HEK293T (cell line): ENCODE measurements around the gene NINJ2.
A peak's percentile ranks its signal among the peaks of the same experiment; 100 is the strongest.
"Not testable (repeated sequence)": the region's sequence is repeated elsewhere in the genome, so short reads cannot be mapped to it uniquely, and the experiment has no call there.

ENCODE experiments used
- CTCF ChIA-PET: fragments of 350-600 bp; formaldehyde crosslinking; extraction: SDS; loops from one replicate; lab custom pipeline; 2021; ENCODE audit warnings: antibody characterized with exemption, inconsistent platforms; lab: Yijun Ruan, JAX
- POLR2A ChIA-PET: fragments of 350-600 bp; formaldehyde crosslinking; extraction: SDS; loops from one replicate; lab custom pipeline; 2020; ENCODE audit warnings: antibody characterized with exemption, inconsistent platforms; lab: Yijun Ruan, JAX
- DNase-seq: peaks from one replicate; pipeline ENCODE4 v3.0.0; 2012; ENCODE audit warnings: mixed read lengths; ENCODE audit errors: extremely low spot score
- ARNT ChIP-seq: fragments of 450-650 bp; IDR thresholded peaks from 2 replicates; pipeline ENCODE4 v1.6.1; 2017; ENCODE audit warnings: mild to moderate bottlenecking
- BHLHE40 ChIP-seq: fragments of 450-650 bp; IDR thresholded peaks from 2 replicates; pipeline ENCODE4 v1.6.1; 2016; ENCODE audit warnings: mild to moderate bottlenecking, moderate library complexity, borderline replicate concordance
- CTBP1 ChIP-seq: fragments of 450-650 bp; IDR thresholded peaks from 2 replicates; pipeline ENCODE4 v1.6.1; 2016; ENCODE audit warnings: borderline replicate concordance
- ELF4 ChIP-seq: fragments of 450-650 bp; IDR thresholded peaks from 2 replicates; pipeline ENCODE4 v1.6.1; 2017; ENCODE audit warnings: antibody characterized with exemption
- FOXA1 ChIP-seq: fragments of 450-650 bp; IDR thresholded peaks from 2 replicates; pipeline ENCODE4 v1.6.1; 2016; ENCODE audit warnings: mild to moderate bottlenecking
- FOXK2 ChIP-seq: fragments of 450-650 bp; IDR thresholded peaks from 2 replicates; pipeline ENCODE4 v1.6.1; 2016; ENCODE audit warnings: mild to moderate bottlenecking
- FOXM1 ChIP-seq: fragments of 450-650 bp; IDR thresholded peaks from 2 replicates; pipeline ENCODE4 v1.6.1; 2017; ENCODE audit warnings: mild to moderate bottlenecking, borderline replicate concordance
- L3MBTL2 ChIP-seq: fragments of 450-650 bp; conservative IDR thresholded peaks from 2 replicates; pipeline ENCODE4 v1.6.1; 2016; ENCODE audit warnings: mild to moderate bottlenecking
- LEF1 ChIP-seq: fragments of 450-650 bp; IDR thresholded peaks from 2 replicates; pipeline ENCODE4 v1.6.1; 2017; ENCODE audit warnings: mild to moderate bottlenecking, borderline replicate concordance
- NFRKB ChIP-seq: fragments of 450-650 bp; IDR thresholded peaks from 2 replicates; pipeline ENCODE4 v1.6.1; 2016; ENCODE audit warnings: mild to moderate bottlenecking, moderate library complexity
- PKNOX1 ChIP-seq: fragments of 450-650 bp; IDR thresholded peaks from 2 replicates; pipeline ENCODE4 v1.6.1; 2016
- SP1 ChIP-seq: fragments of 450-650 bp; IDR thresholded peaks from 2 replicates; pipeline ENCODE4 v1.6.1; 2017
- SUZ12 ChIP-seq: fragments of 450-650 bp; IDR thresholded peaks from 2 replicates; pipeline ENCODE4 v1.6.1; 2016; ENCODE audit warnings: mild to moderate bottlenecking
- TARDBP ChIP-seq: fragments of 450-650 bp; IDR thresholded peaks from 2 replicates; pipeline ENCODE4 v1.6.1; 2016
- ZNF384 ChIP-seq: fragments of 450-650 bp; IDR thresholded peaks from 2 replicates; pipeline ENCODE4 v1.6.1; 2016

NINJ2 gene

GRCh38 chr12:644818-645552 is 18.3 kb downstream of the NINJ2 start:
- no peak for DNase-seq
- CTCF ChIA-PET: interaction anchor here (0.5 kb wide), 1 partner anchor 9 kb away, joined by 7 read pairs; no protein-coding TSS in a partner anchor
- POLR2A ChIA-PET: interaction anchor here (0.7 to 0.8 kb wide), 2 partner anchors 20 to 106 kb away, joined by 3 read pairs; no protein-coding TSS in a partner anchor

GRCh38 chr12:644303-644639 is 19.0 kb downstream of the NINJ2 start:
- no peak for TF ChIP-seq PKNOX1
- TF ChIP-seq ZNF384: no peak
- TF ChIP-seq TARDBP: no peak
- TF ChIP-seq SUZ12: no peak
- no peak for TF ChIP-seq FOXK2
- no peak for TF ChIP-seq L3MBTL2
- TF ChIP-seq SP1: no peak
- TF ChIP-seq ELF4: no peak
- TF ChIP-seq NFRKB: no peak
- TF ChIP-seq FOXA1: no peak
- TF ChIP-seq FOXM1: no peak

More at GRCh38 chr12:644818-645552, 18.3 kb downstream of the NINJ2 start:
- TF ChIP-seq NFRKB: no peak
- no peak for TF ChIP-seq ARNT
- TF ChIP-seq BHLHE40: no peak
- no peak for TF ChIP-seq L3MBTL2
- no peak for TF ChIP-seq ZNF384
- no peak for TF ChIP-seq CTBP1
- TF ChIP-seq SUZ12: no peak
- no peak for TF ChIP-seq FOXA1
- no peak for TF ChIP-seq LEF1

GRCh38 chr12:643475-644302 is 19.6 kb downstream of the NINJ2 start:
- no peak for TF ChIP-seq ELF4
- TF ChIP-seq TARDBP: no peak
- no peak for TF ChIP-seq FOXM1
- TF ChIP-seq BHLHE40: no peak
- TF ChIP-seq PKNOX1: no peak
- TF ChIP-seq LEF1: no peak
- POLR2A ChIA-PET: no interaction called here
- DNase-seq: no peak
- CTCF ChIA-PET: interaction anchor here (0.7 kb wide), 1 partner anchor 9 kb away, joined by 4 read pairs; no protein-coding TSS in a partner anchor

More at GRCh38 chr12:644303-644639, 19.0 kb downstream of the NINJ2 start:
- ChIA-PET POLR2A (no interaction called here), CTCF (interaction anchor here (0.7 kb wide), 1 partner anchor 8 kb away, joined by 4 read pairs; no protein-coding TSS in a partner anchor)
- DNase-seq: no peak

GRCh38 chr12:642633-643474 is 20.4 kb downstream of the NINJ2 start:
- CTCF ChIA-PET: no interaction called here
- POLR2A ChIA-PET: interaction anchor here (0.7 to 1.4 kb wide), 2 partner anchors 10 to 108 kb away, joined by 4 to 8 read pairs; no protein-coding TSS in a partner anchor
- no peak for TF ChIP-seq FOXM1
- peak; percentile 26; the same call in 1 of the 2 replicates for TF ChIP-seq L3MBTL2
- TF ChIP-seq ELF4: no peak
- TF ChIP-seq SP1: no peak
- no peak for TF ChIP-seq CTBP1
- no peak for TF ChIP-seq NFRKB
- no peak for TF ChIP-seq BHLHE40
- no peak for TF ChIP-seq FOXK2
- no peak for TF ChIP-seq TARDBP
- peak; percentile 68 for DNase-seq

GRCh38 chr12:641321-641720 is 21.9 kb downstream of the NINJ2 start:
- POLR2A ChIA-PET: interaction anchor here (0.9 to 1.4 kb wide), 2 partner anchors 9 to 110 kb away, joined by 3 to 8 read pairs; no protein-coding TSS in a partner anchor
- DNase-seq, CTCF ChIA-PET: not testable (repeated sequence)

GRCh38 chr12:640773-641172 is 22.5 kb downstream of the NINJ2 start:
- TF ChIP-seq FOXM1 (no peak), ARNT (no peak), ZNF384 (no peak)
- ChIA-PET POLR2A (interaction anchor here (0.9 kb wide), 1 partner anchor 110 kb away, joined by 3 read pairs; no protein-coding TSS in a partner anchor), CTCF (no interaction called here)
- no peak for DNase-seq
